HTR-8/SVneo (cell line): ENCODE data around the gene PITPNC1.
A peak's percentile ranks its signal among the peaks of the same experiment; 100 is the strongest.

Experiments
- DNase-seq: peaks from one replicate; pipeline ENCODE4 v3.0.0; 2011; ENCODE audit warnings: low spot score, mixed read lengths; ENCODE audit not compliant: insufficient read length
- FAIRE-seq: peaks from 2 replicates; lab custom pipeline; 2011; peaks lifted over from hg19 to GRCh38; lab: Jason Lieb, UNC

Gene PITPNC1

GRCh38 chr17:67525239-67526135 lies 148.4 kb downstream of the PITPNC1 start:
- no peak for FAIRE-seq

GRCh38 chr17:67526700-67527099 lies 149.6 kb downstream of the PITPNC1 start:
- FAIRE-seq (no peak), DNase-seq (no peak)

More at GRCh38 chr17:67525239-67526135, 148.4 kb downstream of the PITPNC1 start:
- DNase-seq: no peak

GRCh38 chr17:67528751-67529436 lies 151.8 kb downstream of the PITPNC1 start:
- FAIRE-seq: peak; percentile 88
- DNase-seq: peak; percentile 90

- no peak for DNase-seq
Observed at GRCh38 chr17:67531291-67531690, 154.2 kb downstream of the PITPNC1 start.

GRCh38 chr17:67532326-67532871 lies 155.3 kb downstream of the PITPNC1 start:
- DNase-seq (no peak), FAIRE-seq (no peak)

More at GRCh38 chr17:67531291-67531690, 154.2 kb downstream of the PITPNC1 start:
- FAIRE-seq: no peak

GRCh38 chr17:67534941-67535340 lies 157.9 kb downstream of the PITPNC1 start:
- no peak for FAIRE-seq
- DNase-seq: no peak

- FAIRE-seq (no peak), DNase-seq (no peak)
Observed at GRCh38 chr17:67542219-67543114, 165.4 kb downstream of the PITPNC1 start.

GRCh38 chr17:67544364-67544955 lies 167.4 kb downstream of the PITPNC1 start:
- DNase-seq: no peak
- no peak for FAIRE-seq

GRCh38 chr17:67546578-67547527 lies 169.8 kb downstream of the PITPNC1 start:
- DNase-seq: no peak
- FAIRE-seq: no peak

GRCh38 chr17:67548693-67549092 lies 171.6 kb downstream of the PITPNC1 start:
- no peak for DNase-seq
- no peak for FAIRE-seq

GRCh38 chr17:67549820-67550219 lies 172.7 kb downstream of the PITPNC1 start:
- no peak for DNase-seq
- no peak for FAIRE-seq

GRCh38 chr17:67554634-67555033 lies 177.6 kb downstream of the PITPNC1 start:
- FAIRE-seq: no peak
- DNase-seq: no peak

- DNase-seq (no peak), FAIRE-seq (no peak)
Observed at GRCh38 chr17:67555855-67556254, 178.8 kb downstream of the PITPNC1 start.

- DNase-seq (no peak), FAIRE-seq (no peak)
Observed at GRCh38 chr17:67557052-67557845, 180.2 kb downstream of the PITPNC1 start.

GRCh38 chr17:67557921-67558320 lies 180.8 kb downstream of the PITPNC1 start:
- no peak for FAIRE-seq

GRCh38 chr17:67558740-67559380 lies 181.8 kb downstream of the PITPNC1 start:
- FAIRE-seq: no peak
- no peak for DNase-seq

More at GRCh38 chr17:67557921-67558320, 180.8 kb downstream of the PITPNC1 start:
- DNase-seq: no peak

- no peak for FAIRE-seq
- DNase-seq: no peak
Observed at GRCh38 chr17:67559381-67559966, 182.4 kb downstream of the PITPNC1 start.
